Ascending aorta (tissue), 2 donors: ENCODE measurements around the gene CYTH3. TPM values are rescaled to one million over a fixed set of nuclear protein-coding genes. Genes with fewer than 3 reads are reported as not detected.

Source experiments
- DNase-seq, 2 donors: peaks; one replicate each; pipeline ENCODE4 v3.0.0-alpha.2; 2019; ENCODE audit warnings: low spot score in 2 of 2
- H3K27ac ChIP-seq, 2 donors: fragments of 200-600 bp; sonication (generic); one replicate each; pipeline ENCODE4 v1.5.1; 2016 to 2017; ENCODE audit warnings: mild to moderate bottlenecking in 1 of 2
- H3K27me3 ChIP-seq: fragments of 200-600 bp; sonication (generic); one replicate; pipeline ENCODE4 v1.5.1; 2017
- H3K36me3 ChIP-seq, 2 donors: fragments of 200-600 bp; sonication (generic); one replicate each; pipeline ENCODE4 v1.5.1; 2016
- H3K4me1 ChIP-seq, 2 donors: fragments of 200-600 bp; sonication (generic); one replicate each; pipeline ENCODE4 v1.5.1; 2016 to 2017; ENCODE audit warnings: mild to moderate bottlenecking in 1 of 2
- H3K4me3 ChIP-seq, 2 donors: fragments of 200-600 bp; sonication (generic); one replicate each; pipeline ENCODE4 v1.5.1; 2016 to 2017; ENCODE audit warnings: mild to moderate bottlenecking in 1 of 2
- H3K9me3 ChIP-seq, 2 donors: fragments of 200-600 bp; sonication (generic); one replicate each; pipeline ENCODE4 v1.5.1; 2016
- CTCF ChIP-seq, 3 experiments: fragments of 200-600 bp in 2 of 3; fragments of 450-650 bp in 1 of 3; sonication (generic) in 2 of 3; IDR thresholded peaks; one replicate each; pipeline ENCODE4 v1.5.1; 2016 to 2019; ENCODE audit warnings: antibody characterized with exemption in 3 of 3, mild to moderate bottlenecking in 1 of 3, moderate library complexity in 1 of 3
- intact Hi-C: fragments of 100-400 bp; cut with DNase I; formaldehyde crosslinking; loops from one replicate; pipeline ENCODE4 v1.15.1; 2023
- total RNA-seq: library from RNA; depleted of rRNA; stranded (reverse); fragments of >200 nt; gene quantifications from one replicate; pipeline ENCODE4 v1.1.0, GENCODE V29; 2016

CYTH3 gene
- 51.8 TPM for total RNA-seq

- Histone ChIP-seq H3K9me3 (no peaks in the 10 kb centered on the region), H3K4me3 (peak within 1 kb of the TSS; percentile 94 to 97), H3K27ac (peak within 1 kb of the TSS; percentile 67 to 78), H3K27me3 (no peaks in the 10 kb centered on the region), H3K4me1 (peaks cover 6 to 23% of the 10 kb centered on the region in 2 donors), H3K36me3 (no peaks in the 10 kb centered on the region)
- TF ChIP-seq CTCF (IDR thresholded peaks at IDR 0.05), result peak in 1 of 3 experiments; percentile 17
- intact Hi-C loops, result loop anchor here (1.0 to 5.0 kb wide), 3 partner anchors 50 to 112 kb away; no protein-coding TSS in a partner anchor
- DNase-seq, result peak in 1 of 2 donors; percentile 89
These were observed at the start of gene CYTH3 for GRCh38 chr7:6272481-6273323. Gene CYTH3, minus strand, starts transcription at chr7:6272624. Its CDS starts 117 bp downstream, at chr7:6272507.

- no peak for DNase-seq
- Histone ChIP-seq H3K27me3 (no peaks in the 10 kb centered on the region), H3K9me3 (no peaks in the 10 kb centered on the region), H3K36me3 (no peaks in the 10 kb centered on the region), H3K27ac (no peak overlapping the region), H3K4me1 (peaks cover 3 to 22% of the 10 kb centered on the region in 2 donors), H3K4me3 (no peak overlapping the region)
- TF ChIP-seq CTCF (IDR thresholded peaks at IDR 0.05), result no peak
- intact Hi-C loops, result no loop called here
These were observed 48.4 kb upstream of the CYTH3 start for GRCh38 chr7:6320791-6321190.

GRCh38 chr7:6317797-6318438, 45.5 kb upstream of the CYTH3 start:
- TF ChIP-seq CTCF (IDR thresholded peaks at IDR 0.05), result no peak
- DNase-seq, result peak; percentile 76 to 94
- no peaks in the 10 kb centered on the region for H3K36me3 ChIP-seq
- H3K27me3 ChIP-seq, result no peaks in the 10 kb centered on the region
- intact Hi-C loops, result loop anchor here (1.0 to 5.0 kb wide), 2 partner anchors 141 to 156 kb away; no protein-coding TSS in a partner anchor
- H3K27ac ChIP-seq, result peak overlapping the region; percentile 82 to 85
- H3K4me3 ChIP-seq, result peak overlapping the region; percentile 29 to 49
- peaks cover 3 to 25% of the 10 kb centered on the region in 2 donors for H3K4me1 ChIP-seq
- H3K9me3 ChIP-seq, result no peaks in the 10 kb centered on the region

GRCh38 chr7:6316226-6316625, 43.8 kb upstream of the CYTH3 start:
- Histone ChIP-seq H3K36me3 (no peaks in the 10 kb centered on the region), H3K4me3 (no peak overlapping the region), H3K4me1 (peaks cover 3 to 25% of the 10 kb centered on the region in 2 donors), H3K27ac (peak overlapping the region; percentile 90 to 91), H3K9me3 (no peaks in the 10 kb centered on the region), H3K27me3 (no peaks in the 10 kb centered on the region)
- DNase-seq, result no peak
- intact Hi-C loops, result loop anchor here (5.0 kb wide), 1 partner anchor 139 kb away; no protein-coding TSS in a partner anchor
- no peak for TF ChIP-seq CTCF (IDR thresholded peaks at IDR 0.05)

- Histone ChIP-seq H3K27ac (peak overlapping the region; percentile 90 to 91), H3K4me3 (no peak overlapping the region), H3K9me3 (no peaks in the 10 kb centered on the region), H3K4me1 (peaks cover 3 to 25% of the 10 kb centered on the region in 2 donors), H3K27me3 (no peaks in the 10 kb centered on the region), H3K36me3 (no peaks in the 10 kb centered on the region)
- intact Hi-C loops, result loop anchor here (5.0 kb wide), 1 partner anchor 138 kb away; no protein-coding TSS in a partner anchor
- no peak for DNase-seq
- no peak for TF ChIP-seq CTCF (IDR thresholded peaks at IDR 0.05)
These were observed 43.3 kb upstream of the CYTH3 start for GRCh38 chr7:6315746-6316145.
